Large intestine (tissue), 3 donors: ENCODE measurements around the gene TNC. TPM values are rescaled to one million over a fixed set of nuclear protein-coding genes. Genes with fewer than 3 reads are reported as not detected.

Experiments used
- DNase-seq, 2 donors: peaks; one replicate each; pipeline versions ENCODE4 v3.0.0 to v3.0.0-alpha.2; 2013
- H3K27ac ChIP-seq: one replicate; pipeline ENCODE4 v1.5.1; 2013; ENCODE audit warnings: low read length
- H3K27me3 ChIP-seq: 2 replicates; pipeline ENCODE4 v1.6.1; 2013; ENCODE audit warnings: low read length; ENCODE audit not compliant: control insufficient read depth, insufficient read depth
- H3K36me3 ChIP-seq: 2 replicates; pipeline ENCODE4 v1.6.1; 2013; ENCODE audit warnings: low read length; ENCODE audit not compliant: control insufficient read depth, insufficient read depth
- H3K4me1 ChIP-seq: one replicate; pipeline ENCODE4 v1.6.1; 2013; ENCODE audit warnings: low read length; ENCODE audit not compliant: control insufficient read depth, insufficient read depth
- H3K4me3 ChIP-seq: one replicate; pipeline ENCODE4 v1.5.1; 2013; ENCODE audit warnings: low read length
- H3K9me3 ChIP-seq: one replicate; pipeline ENCODE4 v1.6.1; 2013; ENCODE audit warnings: mild to moderate bottlenecking, low read depth, low read length, moderate library complexity; ENCODE audit not compliant: control insufficient read depth
- WGBS: methylation state at CpG from one replicate; pipeline ENCODE4 v1.1.5; 2013; ENCODE audit warnings: low lambda C conversion rate; ENCODE audit not compliant: insufficient coverage; 5-methylcytosine and 5-hydroxymethylcytosine counted together
- polyA plus RNA-seq: library from polyadenylated mRNA; unstranded; fragments of 120-200 nt; gene quantifications from one replicate; pipeline ENCODE4 v1.2.1, GENCODE V29; 2013

Gene TNC
- polyA plus RNA-seq, 1 donor: 19.9 TPM

DNA sequence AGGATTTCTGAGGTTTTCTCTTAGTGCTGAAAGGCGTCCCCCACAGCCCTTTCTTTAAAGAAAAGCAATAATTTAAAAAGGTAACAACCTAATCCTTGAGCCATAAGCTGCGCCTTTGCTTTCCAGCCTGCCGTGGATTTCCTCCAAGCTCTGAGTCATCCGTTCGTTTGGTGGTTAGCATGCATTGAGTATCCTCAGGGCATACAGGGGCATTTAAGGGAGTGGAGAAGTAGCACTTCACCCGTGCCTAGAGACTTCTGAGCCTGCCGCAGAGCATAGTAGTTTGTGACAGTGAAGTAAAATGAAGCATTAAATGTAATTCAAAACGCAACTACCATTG is 892 bp upstream of the TNC start:
- DNase-seq: peak; percentile 36 to 62
- H3K9me3 ChIP-seq: no peaks in the 10 kb centered on the region
- peak overlapping the region; percentile 30 for H3K27ac ChIP-seq
- peaks cover 44% of the 10 kb centered on the region for H3K27me3 ChIP-seq
- WGBS: 43% methylated on average over 1 of the region's 8 CpGs
- H3K4me3 ChIP-seq: no peak overlapping the region
- H3K36me3 ChIP-seq: no peaks in the 10 kb centered on the region
- H3K4me1 ChIP-seq: peaks cover 6% of the 10 kb centered on the region

GRCh38 chr9:115116421-115117284 is 1.3 kb downstream of the TNC start:
- Histone ChIP-seq H3K27me3 (peaks cover 41% of the 10 kb centered on the region), H3K4me1 (peaks cover 6% of the 10 kb centered on the region), H3K4me3 (peak overlapping the region; percentile 37), H3K36me3 (no peaks in the 10 kb centered on the region), H3K27ac (no peak overlapping the region), H3K9me3 (no peaks in the 10 kb centered on the region)
- no peak for DNase-seq
- WGBS: 100% methylated on average over 1 of the region's 8 CpGs

DNA sequence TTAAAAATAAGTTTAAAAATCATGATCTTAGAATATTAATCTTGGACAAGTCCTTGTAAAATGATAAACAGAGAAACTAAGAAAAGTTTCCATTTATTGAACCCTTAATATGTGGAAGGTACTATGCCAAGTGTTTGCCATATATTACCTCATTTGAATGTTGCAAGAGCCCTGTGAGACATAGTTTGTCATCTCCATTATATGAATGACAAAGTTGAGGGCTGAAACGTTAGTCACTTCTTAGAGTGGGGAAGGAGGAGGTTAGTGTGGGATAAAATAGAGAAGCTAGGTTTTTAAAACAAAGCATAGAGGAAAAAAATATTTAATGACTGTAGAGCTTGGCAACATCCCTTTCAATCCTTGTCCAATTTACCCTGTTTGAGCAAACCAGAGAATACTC is 2.0 kb downstream of the TNC start:
- Histone ChIP-seq H3K4me1 (peaks cover 6% of the 10 kb centered on the region), H3K9me3 (no peaks in the 10 kb centered on the region), H3K36me3 (no peaks in the 10 kb centered on the region), H3K4me3 (no peak overlapping the region), H3K27ac (no peak overlapping the region), H3K27me3 (peaks cover 38% of the 10 kb centered on the region)
- no peak for DNase-seq
- no CpG with 5 or more reads among the region's 1 CpG for WGBS

DNA sequence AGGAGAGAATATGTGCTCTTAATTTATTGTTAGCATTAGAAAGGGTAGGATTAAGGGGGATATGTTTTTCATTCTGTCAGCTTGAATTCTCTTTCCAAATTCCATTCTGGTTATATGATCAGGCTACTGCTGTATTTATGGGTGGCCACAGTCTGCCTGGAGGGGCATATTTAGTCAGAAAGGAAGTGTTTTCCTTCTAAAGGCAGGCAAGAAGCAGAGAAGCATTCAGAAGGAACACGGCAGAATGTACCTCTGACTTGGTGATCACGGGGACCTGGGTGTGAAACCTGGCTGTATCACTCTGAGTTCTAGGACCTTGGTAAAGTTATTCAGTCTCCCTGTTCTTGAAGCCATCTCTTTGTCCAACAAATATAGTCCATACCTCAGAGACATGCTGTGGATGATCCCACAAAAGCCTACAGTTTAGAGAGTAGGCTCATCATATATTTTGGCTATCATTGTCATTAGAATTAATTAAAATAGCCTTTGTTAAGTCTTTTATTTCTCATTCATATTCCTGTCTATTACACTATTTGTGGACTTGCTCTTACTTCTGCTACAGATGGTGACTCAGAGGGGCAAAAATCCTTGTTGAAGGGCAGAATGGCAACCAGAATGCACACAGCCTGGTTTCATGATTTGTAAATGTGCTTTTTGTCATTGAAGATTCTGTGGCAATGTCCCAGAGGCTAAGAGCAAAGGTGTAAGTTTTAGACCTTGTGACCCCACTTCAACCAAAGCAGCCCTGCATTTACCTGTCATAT is 2.7 kb downstream of the TNC start:
- WGBS: no CpG with 5 or more reads among the region's 2 CpGs
- Histone ChIP-seq H3K36me3 (no peaks in the 10 kb centered on the region), H3K9me3 (no peaks in the 10 kb centered on the region), H3K4me1 (peaks cover 6% of the 10 kb centered on the region), H3K27me3 (peaks cover 35% of the 10 kb centered on the region), H3K4me3 (no peak overlapping the region), H3K27ac (no peak overlapping the region)
- DNase-seq: no peak

- no CpG with 5 or more reads among the region's 2 CpGs for WGBS
- H3K9me3 ChIP-seq: no peaks in the 10 kb centered on the region
- H3K4me1 ChIP-seq: peaks cover 6% of the 10 kb centered on the region
- H3K36me3 ChIP-seq: no peaks in the 10 kb centered on the region
- no peak for DNase-seq
- no peak overlapping the region for H3K27ac ChIP-seq
- peaks cover 32% of the 10 kb centered on the region for H3K27me3 ChIP-seq
- H3K4me3 ChIP-seq: no peak overlapping the region
Observed at GRCh38 chr9:115114546-115114945, 3.4 kb downstream of the TNC start.

GRCh38 chr9:115114084-115114483 is 3.9 kb downstream of the TNC start:
- Histone ChIP-seq H3K9me3 (no peaks in the 10 kb centered on the region), H3K4me3 (no peak overlapping the region), H3K4me1 (peaks cover 6% of the 10 kb centered on the region), H3K27me3 (peaks cover 32% of the 10 kb centered on the region), H3K27ac (no peak overlapping the region), H3K36me3 (no peaks in the 10 kb centered on the region)
- no peak for DNase-seq
- WGBS: no CpG with 5 or more reads among the region's 4 CpGs

DNA sequence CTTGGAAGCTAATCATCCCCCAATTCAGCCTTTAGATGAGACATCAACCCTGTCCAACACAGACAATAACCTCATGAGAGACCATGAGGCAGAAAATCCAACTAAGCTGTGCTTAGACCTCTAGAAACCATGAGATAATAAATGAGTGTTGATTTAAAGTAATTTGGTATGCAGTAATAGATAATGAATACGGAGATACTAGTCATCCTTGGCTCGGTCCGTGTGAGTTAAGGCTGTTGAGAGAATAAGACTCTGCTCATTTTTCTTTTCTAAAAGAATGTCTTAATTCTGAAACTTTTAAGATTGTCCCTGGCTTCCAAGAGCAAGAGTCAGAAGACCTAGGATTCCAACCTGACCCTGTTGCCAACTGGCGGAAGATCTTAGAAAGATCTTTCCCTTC is 6.1 kb downstream of the TNC start:
- Histone ChIP-seq H3K27me3 (peaks cover 15% of the 10 kb centered on the region), H3K4me1 (no peaks in the 10 kb centered on the region), H3K27ac (no peak overlapping the region), H3K36me3 (no peaks in the 10 kb centered on the region), H3K4me3 (no peak overlapping the region), H3K9me3 (no peaks in the 10 kb centered on the region)
- 82% methylated on average over 3 of the region's 4 CpGs for WGBS
- no peak for DNase-seq

GRCh38 chr9:115109486-115109885 is 8.5 kb downstream of the TNC start:
- Histone ChIP-seq H3K36me3 (no peaks in the 10 kb centered on the region), H3K27me3 (no peaks in the 10 kb centered on the region), H3K4me3 (no peak overlapping the region), H3K27ac (no peak overlapping the region), H3K4me1 (no peaks in the 10 kb centered on the region), H3K9me3 (no peaks in the 10 kb centered on the region)
- no peak for DNase-seq
- no CpG with 5 or more reads among the region's 1 CpG for WGBS

DNA sequence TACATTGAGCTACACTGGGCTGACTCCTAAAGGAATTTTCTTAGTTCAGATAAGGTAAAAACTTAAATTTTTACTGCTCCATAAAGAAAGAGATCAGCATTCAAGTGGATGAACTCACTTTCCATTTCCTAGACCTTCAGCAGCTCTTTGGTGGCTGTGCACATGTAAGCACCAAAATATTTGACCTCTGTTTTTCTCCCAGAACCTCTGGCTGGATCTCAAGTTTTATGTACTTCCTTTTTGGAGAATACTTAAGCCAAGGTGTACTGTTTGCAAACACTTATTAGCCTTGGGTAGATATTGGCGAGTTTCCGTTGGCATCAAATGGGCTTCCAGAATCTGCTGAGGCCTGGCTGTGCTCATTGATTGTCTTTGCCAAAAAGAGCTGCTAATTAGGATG is 10.3 kb downstream of the TNC start:
- H3K36me3 ChIP-seq: no peaks in the 10 kb centered on the region
- H3K27ac ChIP-seq: no peak overlapping the region
- no peaks in the 10 kb centered on the region for H3K9me3 ChIP-seq
- no peaks in the 10 kb centered on the region for H3K4me1 ChIP-seq
- no CpG with 5 or more reads among the region's 2 CpGs for WGBS
- no peak for DNase-seq
- no peaks in the 10 kb centered on the region for H3K27me3 ChIP-seq
- H3K4me3 ChIP-seq: no peak overlapping the region

DNA sequence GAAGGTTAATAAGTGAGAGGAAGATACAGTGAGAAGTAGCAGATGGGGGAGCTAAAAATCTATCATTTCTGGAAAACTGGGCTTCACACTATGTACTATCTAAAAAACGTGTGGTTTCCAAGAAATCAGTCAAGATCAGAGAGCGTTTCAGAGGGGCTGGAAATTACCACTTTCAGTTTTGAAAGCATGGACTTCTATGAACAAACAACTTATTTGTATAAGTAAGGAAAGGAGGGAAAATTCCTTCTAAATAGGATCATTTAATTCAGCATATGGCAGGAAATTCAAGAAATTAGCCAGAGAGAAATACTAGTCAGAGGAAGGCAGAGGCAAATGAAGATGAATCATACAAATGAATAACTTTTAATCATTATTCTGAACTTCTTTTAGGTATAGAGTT is 11.3 kb downstream of the TNC start:
- Histone ChIP-seq H3K4me1 (no peaks in the 10 kb centered on the region), H3K4me3 (no peak overlapping the region), H3K9me3 (no peaks in the 10 kb centered on the region), H3K36me3 (no peaks in the 10 kb centered on the region), H3K27me3 (no peaks in the 10 kb centered on the region), H3K27ac (no peak overlapping the region)
- WGBS: no CpG with 5 or more reads among the region's 2 CpGs
- DNase-seq: no peak
